Sigmoid colon (tissue), 7 donors: ENCODE measurements around the gene ADAMTS8. TPM values are rescaled to one million over a fixed set of nuclear protein-coding genes. Genes with fewer than 3 reads are reported as not detected.

ENCODE experiments used
- DNase-seq: peaks from one replicate; pipeline ENCODE4 v3.0.0-alpha.2; 2019
- H3K27ac ChIP-seq, 4 donors: fragments of 200-600 bp; sonication (generic); one replicate each; pipeline ENCODE4 v1.5.1; 2016 to 2019; ENCODE audit warnings: mild to moderate bottlenecking in 1 of 4
- H3K27me3 ChIP-seq, 3 donors: fragments of 200-600 bp; sonication (generic); one replicate each; pipeline ENCODE4 v1.5.1; 2019; ENCODE audit warnings: mild to moderate bottlenecking in 1 of 3
- H3K36me3 ChIP-seq, 4 donors: fragments of 200-600 bp; sonication (generic); one replicate each; pipeline ENCODE4 v1.5.1; 2016 to 2019
- H3K4me1 ChIP-seq, 4 donors: fragments of 200-600 bp; sonication (generic); one replicate each; pipeline ENCODE4 v1.5.1; 2017 to 2019
- H3K4me3 ChIP-seq, 4 donors: fragments of 200-600 bp; sonication (generic); one replicate each; pipeline ENCODE4 v1.5.1; 2017 to 2019; ENCODE audit warnings: mild to moderate bottlenecking in 2 of 4, moderate library complexity in 1 of 4
- H3K9me3 ChIP-seq, 4 donors: fragments of 200-600 bp in 3 of 4; sonication (generic) in 3 of 4; one replicate each; pipeline versions ENCODE4 v1.5.1 to v1.6.1; 2013 to 2019
- EP300 ChIP-seq, 4 donors: sonication (generic); formaldehyde crosslinking; IDR thresholded peaks; one replicate each; pipeline ENCODE4 v1.6.1; 2017; ENCODE audit warnings: antibody characterized with exemption in 4 of 4
- POLR2A ChIP-seq, 2 donors: fragments of 450-650 bp; IDR thresholded peaks; one replicate each; pipeline ENCODE4 v1.6.1; 2016; ENCODE audit warnings: antibody characterized with exemption in 2 of 2, mild to moderate bottlenecking in 2 of 2, moderate library complexity in 2 of 2
- POLR2AphosphoS5 ChIP-seq, 4 donors: sonication (generic); formaldehyde crosslinking; IDR thresholded peaks; one replicate each; pipeline ENCODE4 v1.6.1; 2017; ENCODE audit warnings: antibody characterized with exemption in 4 of 4
- WGBS, 2 donors: extraction: QIAGEN DNeasy Blood & Tissue Kit; methylation state at CpG; one replicate each; pipeline ENCODE4 v1.1.7; 2013; 5-methylcytosine and 5-hydroxymethylcytosine counted together
- intact Hi-C: fragments of 100-400 bp; cut with DNase I; formaldehyde crosslinking; loops from one replicate; pipeline ENCODE4 v1.15.1; 2023
- polyA plus RNA-seq, 3 donors: library from polyadenylated mRNA; stranded (reverse); fragments of 200-250 nt; gene quantifications; one replicate each; pipeline ENCODE4 v1.2.3, GENCODE V29; 2013
- total RNA-seq, 4 donors: library from RNA; depleted of rRNA; stranded (reverse); fragments of >200 nt; gene quantifications; one replicate each; pipeline ENCODE4 v1.1.0, GENCODE V29; 2016
- TF ChIP-seq, protein P1 (sequence below), 4 experiments: fragments of 450-650 bp in 3 of 4; fragments of 200-600 bp in 1 of 4; IDR thresholded peaks; one replicate each; pipeline ENCODE4 v1.5.1; 2016 to 2019; ENCODE audit warnings: antibody characterized with exemption in 4 of 4, mild to moderate bottlenecking in 3 of 4, moderate library complexity in 2 of 4
- donor health status: healthy with polysubstance abuse.
- donor health status: Bipolar disorder and iron deficiency.
- donor health status: healthy.

The ADAMTS8 gene
- total and polyA plus RNA-seq, 7 donors: under 0.01 to 11.9 (median 4.2) TPM; not detected in 1

DNA sequence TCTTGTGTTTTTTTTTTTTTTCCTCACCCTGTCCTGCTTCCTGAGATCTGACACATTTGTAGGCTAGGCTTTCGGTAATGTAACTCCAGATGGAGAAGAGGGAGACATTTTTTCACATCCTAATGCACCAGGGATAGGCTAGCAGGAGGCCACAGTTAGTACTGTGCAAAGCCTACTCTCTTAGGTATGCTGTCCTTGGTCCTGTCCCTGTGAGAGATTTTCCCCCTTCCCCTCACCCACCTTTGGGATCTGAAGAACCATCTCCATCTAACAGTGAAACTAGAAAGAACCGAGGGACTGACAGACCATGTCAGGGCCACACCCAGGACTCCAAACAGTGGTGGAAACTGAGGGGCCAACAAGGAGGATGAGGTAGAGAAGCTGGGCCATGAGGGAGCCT, 29.2 kb downstream of the ADAMTS8 start:
- Histone ChIP-seq H3K36me3 (no peaks in the 10 kb centered on the region), H3K9me3 (no peaks in the 10 kb centered on the region), H3K4me3 (no peak overlapping the region), H3K27ac (no peak overlapping the region), H3K27me3 (no peaks in the 10 kb centered on the region), H3K4me1 (peaks cover 0 to 42% (median 41%) of the 10 kb centered on the region in 4 donors)
- 79 to 83% methylated on average over 2 of the region's 2 CpGs for WGBS, 2 donors
- intact Hi-C loops: loop anchor here (10.0 kb wide), 1 partner anchor 766 kb away; no protein-coding TSS in a partner anchor
- DNase-seq: no peak
- TF ChIP-seq, protein P1, sequence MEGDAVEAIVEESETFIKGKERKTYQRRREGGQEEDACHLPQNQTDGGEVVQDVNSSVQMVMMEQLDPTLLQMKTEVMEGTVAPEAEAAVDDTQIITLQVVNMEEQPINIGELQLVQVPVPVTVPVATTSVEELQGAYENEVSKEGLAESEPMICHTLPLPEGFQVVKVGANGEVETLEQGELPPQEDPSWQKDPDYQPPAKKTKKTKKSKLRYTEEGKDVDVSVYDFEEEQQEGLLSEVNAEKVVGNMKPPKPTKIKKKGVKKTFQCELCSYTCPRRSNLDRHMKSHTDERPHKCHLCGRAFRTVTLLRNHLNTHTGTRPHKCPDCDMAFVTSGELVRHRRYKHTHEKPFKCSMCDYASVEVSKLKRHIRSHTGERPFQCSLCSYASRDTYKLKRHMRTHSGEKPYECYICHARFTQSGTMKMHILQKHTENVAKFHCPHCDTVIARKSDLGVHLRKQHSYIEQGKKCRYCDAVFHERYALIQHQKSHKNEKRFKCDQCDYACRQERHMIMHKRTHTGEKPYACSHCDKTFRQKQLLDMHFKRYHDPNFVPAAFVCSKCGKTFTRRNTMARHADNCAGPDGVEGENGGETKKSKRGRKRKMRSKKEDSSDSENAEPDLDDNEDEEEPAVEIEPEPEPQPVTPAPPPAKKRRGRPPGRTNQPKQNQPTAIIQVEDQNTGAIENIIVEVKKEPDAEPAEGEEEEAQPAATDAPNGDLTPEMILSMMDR (IDR thresholded peaks at IDR 0.05): no peak
- TF ChIP-seq POLR2A (IDR thresholded peaks at IDR 0.05) (no peak), POLR2AphosphoS5 (IDR thresholded peaks at IDR 0.05) (no peak), EP300 (IDR thresholded peaks at IDR 0.05) (no peak)

GRCh38 chr11:130397780-130398179, 30.6 kb downstream of the ADAMTS8 start:
- DNase-seq: no peak
- no peak overlapping the region for H3K4me3 ChIP-seq
- peaks cover 0 to 40% (median 32%) of the 10 kb centered on the region in 4 donors for H3K4me1 ChIP-seq
- no peaks in the 10 kb centered on the region for H3K9me3 ChIP-seq
- H3K27me3 ChIP-seq: no peaks in the 10 kb centered on the region
- TF ChIP-seq POLR2A (IDR thresholded peaks at IDR 0.05): no peak
- no peak for TF ChIP-seq EP300 (IDR thresholded peaks at IDR 0.05)
- no peak for TF ChIP-seq POLR2AphosphoS5 (IDR thresholded peaks at IDR 0.05)
- TF ChIP-seq, protein P1 (IDR thresholded peaks at IDR 0.05): no peak
- WGBS, 2 donors: 63 to 69% methylated on average over 5 of the region's 5 CpGs
- no peak overlapping the region for H3K27ac ChIP-seq
- intact Hi-C loops: loop anchor here (10.0 kb wide), 1 partner anchor 767 kb away; no protein-coding TSS in a partner anchor
- H3K36me3 ChIP-seq: no peaks in the 10 kb centered on the region

GRCh38 chr11:130396965-130397364, 31.4 kb downstream of the ADAMTS8 start:
- intact Hi-C loops: loop anchor here (10.0 kb wide), 1 partner anchor 768 kb away; no protein-coding TSS in a partner anchor
- no peak for DNase-seq
- Histone ChIP-seq H3K4me3 (no peak overlapping the region), H3K36me3 (no peaks in the 10 kb centered on the region), H3K4me1 (peaks cover 0 to 40% (median 32%) of the 10 kb centered on the region in 4 donors), H3K9me3 (no peaks in the 10 kb centered on the region), H3K27me3 (no peaks in the 10 kb centered on the region), H3K27ac (no peak overlapping the region)
- TF ChIP-seq, protein P1 (IDR thresholded peaks at IDR 0.05): no peak
- no peak for TF ChIP-seq POLR2AphosphoS5 (IDR thresholded peaks at IDR 0.05)
- no peak for TF ChIP-seq EP300 (IDR thresholded peaks at IDR 0.05)
- 30 to 71% methylated on average over 2 of the region's 2 CpGs for WGBS, 2 donors

GRCh38 chr11:130394615-130395014, 33.8 kb downstream of the ADAMTS8 start:
- 80% methylated on average over 6 of the region's 6 CpGs for WGBS, 2 donors
- Histone ChIP-seq H3K27ac (no peak overlapping the region), H3K27me3 (no peaks in the 10 kb centered on the region), H3K4me3 (no peak overlapping the region), H3K4me1 (peaks cover 0 to 44% (median 35%) of the 10 kb centered on the region in 4 donors), H3K36me3 (no peaks in the 10 kb centered on the region), H3K9me3 (no peaks in the 10 kb centered on the region)
- no peak for DNase-seq
- TF ChIP-seq EP300 (IDR thresholded peaks at IDR 0.05): no peak
- TF ChIP-seq, protein P1 (IDR thresholded peaks at IDR 0.05): no peak
- TF ChIP-seq POLR2AphosphoS5 (IDR thresholded peaks at IDR 0.05): no peak
- TF ChIP-seq POLR2A (IDR thresholded peaks at IDR 0.05): no peak
- intact Hi-C loops: loop anchor here (10.0 kb wide), 1 partner anchor 770 kb away; no protein-coding TSS in a partner anchor

DNA sequence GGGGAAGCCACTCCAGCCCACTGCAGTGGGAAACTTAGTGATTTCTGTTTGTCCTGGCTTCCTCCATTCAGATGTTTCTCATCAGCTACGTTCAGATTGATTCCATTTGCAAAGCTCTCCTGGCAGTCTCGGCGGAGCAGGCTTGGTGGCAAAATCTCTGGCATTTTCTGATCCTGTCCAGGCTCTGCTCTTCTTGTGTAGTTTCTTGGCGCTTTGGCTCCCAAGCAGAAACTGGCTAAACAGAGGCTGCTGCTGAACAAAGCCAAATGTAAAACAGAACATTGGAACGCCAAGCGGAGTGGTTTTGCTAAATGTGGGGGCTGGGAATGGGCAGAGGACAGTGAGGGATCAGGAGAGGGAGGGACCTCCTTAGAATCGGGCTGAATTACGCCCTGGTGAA, 36.7 kb downstream of the ADAMTS8 start:
- 79 to 88% methylated on average over 8 of the region's 8 CpGs for WGBS, 2 donors
- no peaks in the 10 kb centered on the region for H3K9me3 ChIP-seq
- intact Hi-C loops: loop anchor here (2.0 to 10.0 kb wide), 5 partner anchors 17 to 773 kb away; partner anchors contain the start of gene ZBTB44
- no peaks in the 10 kb centered on the region for H3K36me3 ChIP-seq
- TF ChIP-seq POLR2A (IDR thresholded peaks at IDR 0.05) (no peak), POLR2AphosphoS5 (IDR thresholded peaks at IDR 0.05) (peak; percentile 85 to 96 (median 90)), EP300 (IDR thresholded peaks at IDR 0.05) (peak in 3 of 4 donors; percentile 35 to 88 (median 61))
- TF ChIP-seq, protein P1 (IDR thresholded peaks at IDR 0.05): no peak
- H3K4me3 ChIP-seq: no peak overlapping the region
- H3K27me3 ChIP-seq: no peaks in the 10 kb centered on the region
- H3K4me1 ChIP-seq: peaks cover 0 to 50% (median 44%) of the 10 kb centered on the region in 4 donors
- peak overlapping the region; percentile 66 to 78 (median 76) for H3K27ac ChIP-seq
- peak; percentile 87 for DNase-seq
